Kidney epithelial cell (primary cell): ENCODE results near the gene SUMF2. TPM values are rescaled to one million over a fixed set of nuclear protein-coding genes. Genes with fewer than 3 reads are reported as not detected.

Source experiments
- DNase-seq: peaks from one replicate; pipeline ENCODE4 v3.0.0-alpha.2; 2010; ENCODE audit warnings: low read depth
- H3K27me3 ChIP-seq: 2 replicates; pipeline ENCODE4 v1.6.0; 2011; ENCODE audit warnings: low read length; ENCODE audit not compliant: control insufficient read depth, insufficient read depth
- H3K36me3 ChIP-seq: 2 replicates; pipeline ENCODE4 v1.5.1; 2011; ENCODE audit warnings: low read length; ENCODE audit not compliant: control insufficient read depth, insufficient read depth
- H3K4me3 ChIP-seq: 2 replicates; pipeline ENCODE4 v1.5.1; 2011; ENCODE audit warnings: low read depth, mild to moderate bottlenecking, control low read depth, low read length
- total RNA-seq: library from RNA; depleted of rRNA; stranded (reverse); fragments of >200 nt; gene quantifications from 2 replicates; pipeline ENCODE4 v1.2.3, GENCODE V29; 2015
- TF ChIP-seq, protein P1 (sequence below): IDR thresholded peaks from 2 replicates; pipeline ENCODE4 v1.5.1; 2011; ENCODE audit warnings: mild to moderate bottlenecking, moderate library complexity, low read length, control low read depth, inconsistent platforms; ENCODE audit not compliant: insufficient read depth, poor library complexity, severe bottlenecking

The SUMF2 gene
- total RNA-seq, 1 donor from 2014 or later: 98.6 TPM

DNA sequence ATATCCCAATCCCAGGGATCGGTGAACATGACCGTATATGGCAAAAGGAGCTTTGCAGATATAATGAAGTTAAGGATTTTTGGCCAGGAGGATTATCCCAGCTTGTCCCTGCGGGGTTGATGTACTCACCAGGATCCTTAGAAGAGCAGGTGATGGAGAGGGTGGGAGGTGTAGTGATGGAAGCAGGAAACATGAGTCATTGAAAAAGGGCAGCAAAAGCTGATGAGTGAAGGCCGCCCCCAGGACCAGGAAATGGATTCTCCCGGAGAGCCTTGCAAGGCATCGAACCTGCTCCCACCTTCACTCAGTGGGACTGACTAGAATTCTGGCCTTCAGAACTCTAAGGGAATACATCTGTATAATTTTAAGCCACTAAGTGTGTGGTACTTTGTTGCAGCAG is 57.4 kb downstream of the SUMF2 start:
- peaks cover 1% of the 10 kb centered on the region for H3K27me3 ChIP-seq
- TF ChIP-seq, protein P1, sequence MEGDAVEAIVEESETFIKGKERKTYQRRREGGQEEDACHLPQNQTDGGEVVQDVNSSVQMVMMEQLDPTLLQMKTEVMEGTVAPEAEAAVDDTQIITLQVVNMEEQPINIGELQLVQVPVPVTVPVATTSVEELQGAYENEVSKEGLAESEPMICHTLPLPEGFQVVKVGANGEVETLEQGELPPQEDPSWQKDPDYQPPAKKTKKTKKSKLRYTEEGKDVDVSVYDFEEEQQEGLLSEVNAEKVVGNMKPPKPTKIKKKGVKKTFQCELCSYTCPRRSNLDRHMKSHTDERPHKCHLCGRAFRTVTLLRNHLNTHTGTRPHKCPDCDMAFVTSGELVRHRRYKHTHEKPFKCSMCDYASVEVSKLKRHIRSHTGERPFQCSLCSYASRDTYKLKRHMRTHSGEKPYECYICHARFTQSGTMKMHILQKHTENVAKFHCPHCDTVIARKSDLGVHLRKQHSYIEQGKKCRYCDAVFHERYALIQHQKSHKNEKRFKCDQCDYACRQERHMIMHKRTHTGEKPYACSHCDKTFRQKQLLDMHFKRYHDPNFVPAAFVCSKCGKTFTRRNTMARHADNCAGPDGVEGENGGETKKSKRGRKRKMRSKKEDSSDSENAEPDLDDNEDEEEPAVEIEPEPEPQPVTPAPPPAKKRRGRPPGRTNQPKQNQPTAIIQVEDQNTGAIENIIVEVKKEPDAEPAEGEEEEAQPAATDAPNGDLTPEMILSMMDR: no peak
- DNase-seq: no peak
- H3K4me3 ChIP-seq: no peak overlapping the region
- no peaks in the 10 kb centered on the region for H3K36me3 ChIP-seq

DNA sequence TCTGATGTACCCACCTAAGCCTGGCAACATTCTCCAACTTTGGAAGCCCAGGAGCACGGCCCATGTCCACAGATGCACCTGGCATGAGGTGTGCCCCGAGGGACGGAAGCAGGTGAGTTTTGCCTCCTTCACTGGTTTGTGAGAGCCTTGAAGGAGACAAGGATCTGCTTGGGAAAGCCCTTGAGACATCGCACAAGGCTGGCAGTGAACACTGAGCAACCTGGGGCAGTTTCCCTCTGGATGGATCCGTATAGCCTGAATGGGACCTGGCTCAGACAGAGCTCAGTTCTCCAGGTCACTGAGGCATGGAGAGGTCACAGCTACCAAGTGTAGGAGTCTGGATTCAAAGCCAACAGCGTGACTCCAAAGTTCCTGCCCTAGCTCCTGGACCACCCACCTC is 60.9 kb downstream of the SUMF2 start:
- no peak for DNase-seq
- no peak overlapping the region for H3K4me3 ChIP-seq
- H3K36me3 ChIP-seq: no peaks in the 10 kb centered on the region
- TF ChIP-seq, protein P1: no peak
- H3K27me3 ChIP-seq: no peaks in the 10 kb centered on the region

DNA sequence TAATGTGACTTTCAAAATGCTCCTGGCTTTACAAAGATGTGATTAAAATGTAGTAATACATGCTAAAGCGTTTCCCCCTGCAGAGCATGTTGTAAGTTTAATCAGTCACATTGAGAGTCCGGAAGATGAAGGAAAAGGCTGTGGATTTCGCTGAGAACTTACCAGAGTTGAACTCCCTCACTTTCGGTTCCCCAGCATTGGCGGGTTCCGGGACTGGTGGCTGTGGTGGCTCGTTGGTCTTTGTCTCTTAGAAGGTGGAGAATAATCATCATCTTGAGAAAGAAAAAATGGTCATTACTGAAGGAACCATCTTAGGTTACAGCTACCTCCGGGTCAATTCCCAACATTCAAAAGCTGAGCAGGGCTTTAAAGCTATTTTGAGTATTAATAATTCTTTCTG is 61.7 kb downstream of the SUMF2 start:
- TF ChIP-seq, protein P1: no peak
- H3K27me3 ChIP-seq: no peaks in the 10 kb centered on the region
- no peak for DNase-seq
- H3K4me3 ChIP-seq: no peak overlapping the region
- H3K36me3 ChIP-seq: no peaks in the 10 kb centered on the region

DNA sequence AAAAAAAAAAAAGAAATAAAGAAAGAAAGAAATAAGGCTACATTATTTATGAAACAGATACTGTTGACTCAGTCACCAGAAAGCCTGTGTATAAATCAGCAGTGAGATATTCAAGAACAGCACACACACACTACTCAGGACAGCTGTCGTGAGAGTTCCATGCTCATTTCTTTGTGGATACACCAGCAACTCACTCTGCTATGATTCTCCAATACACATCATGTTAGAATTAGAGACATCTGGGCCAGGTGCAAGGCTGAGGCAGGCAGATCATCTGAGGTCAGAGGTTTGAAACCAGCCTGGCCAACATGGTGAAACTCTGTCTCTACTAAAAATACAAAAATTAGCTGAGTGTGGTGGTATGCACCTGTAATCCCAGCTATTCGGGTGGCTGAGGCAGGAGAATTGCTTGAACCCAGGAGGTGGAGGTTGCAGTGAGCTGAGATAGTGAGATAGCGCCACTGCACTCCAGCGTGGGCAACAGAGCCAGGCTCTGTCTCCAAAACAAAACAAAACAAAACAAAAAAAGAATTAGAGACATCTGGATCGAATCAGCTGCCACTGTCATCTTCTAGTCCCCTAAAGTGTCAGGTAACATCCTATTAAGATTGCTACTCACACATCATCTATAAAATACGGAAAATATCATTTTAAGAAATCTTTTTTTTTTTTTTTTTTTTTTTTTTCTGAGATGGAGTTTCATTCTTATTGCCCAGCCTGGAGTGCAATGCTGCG is 63.3 kb downstream of the SUMF2 start:
- H3K4me3 ChIP-seq: no peak overlapping the region

More for the DNA sequence above, 63.3 kb downstream of the SUMF2 start:
- TF ChIP-seq, protein P1: no peak
- Histone ChIP-seq H3K36me3 (no peaks in the 10 kb centered on the region), H3K27me3 (no peaks in the 10 kb centered on the region)
- no peak for DNase-seq

Other genes starting within 250 kb of the SUMF2 start
- not detected in 2 replicates for gene SEPTIN14, start 201.5 kb upstream of the SUMF2 start, total RNA-seq
- gene ZNF713, start 176.8 kb upstream of the SUMF2 start, total RNA-seq: 2.8 and 4.3 TPM in 2 replicates
- gene MRPS17, start 112.4 kb upstream of the SUMF2 start, total RNA-seq: 12.9 and 15.5 TPM in 2 replicates
- 66.3 and 75.0 TPM in 2 replicates for gene NIPSNAP2, start 99.7 kb upstream of the SUMF2 start, total RNA-seq
- 79.6 and 81.4 TPM in 2 replicates for gene PSPH, start 12.8 kb upstream of the SUMF2 start, total RNA-seq
- gene CCT6A, start 12.5 kb upstream of the SUMF2 start, total RNA-seq: 171 and 236 TPM in 2 replicates
- 2.0 TPM in 1 of 2 replicates, not detected in the other for gene PHKG1, start 28.7 kb downstream of the SUMF2 start, total RNA-seq
- gene CHCHD2, start 42.2 kb downstream of the SUMF2 start, total RNA-seq: 687 and 735 TPM in 2 replicates
- gene NUPR2, start 52.1 kb downstream of the SUMF2 start, total RNA-seq: 1.5 TPM in 1 of 2 replicates, not detected in the other